CD1c-positive myeloid dendritic cell (primary cell): ENCODE measurements around the gene HERC3.

Experiments
- DNase-seq: peaks from one replicate; pipeline ENCODE4 v3.0.0-alpha.2; 2016; ENCODE audit errors: extremely low spot score

The HERC3 gene

GRCh38 chr4:88659890-88660208 lies 67.6 kb downstream of the HERC3 start:
- DNase-seq = no peak

GRCh38 chr4:88660446-88661294 lies 68.4 kb downstream of the HERC3 start:
- DNase-seq = no peak

GRCh38 chr4:88661739-88662138 lies 69.5 kb downstream of the HERC3 start:
- no peak for DNase-seq

DNA sequence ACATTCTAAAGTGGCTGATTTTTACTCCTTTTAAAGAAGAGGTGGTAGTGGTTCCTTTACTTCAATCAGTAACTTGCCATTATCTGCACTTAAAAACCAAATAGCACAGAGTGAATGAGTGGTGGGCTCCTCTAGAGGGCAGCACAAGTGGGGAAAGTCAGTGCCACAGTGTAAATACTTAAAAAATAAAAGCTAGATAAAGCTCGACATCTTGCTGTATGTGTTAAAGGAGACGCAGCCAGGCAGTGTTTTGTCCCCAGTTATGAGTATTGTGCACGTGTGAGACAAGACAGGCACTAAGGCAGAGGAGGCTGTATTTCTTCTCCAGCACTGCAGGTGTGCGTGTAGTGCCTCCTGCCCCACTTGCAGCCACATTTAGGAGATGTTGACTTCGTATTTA lies 80.7 kb downstream of the HERC3 start:
- DNase-seq = peak; percentile 3

DNA sequence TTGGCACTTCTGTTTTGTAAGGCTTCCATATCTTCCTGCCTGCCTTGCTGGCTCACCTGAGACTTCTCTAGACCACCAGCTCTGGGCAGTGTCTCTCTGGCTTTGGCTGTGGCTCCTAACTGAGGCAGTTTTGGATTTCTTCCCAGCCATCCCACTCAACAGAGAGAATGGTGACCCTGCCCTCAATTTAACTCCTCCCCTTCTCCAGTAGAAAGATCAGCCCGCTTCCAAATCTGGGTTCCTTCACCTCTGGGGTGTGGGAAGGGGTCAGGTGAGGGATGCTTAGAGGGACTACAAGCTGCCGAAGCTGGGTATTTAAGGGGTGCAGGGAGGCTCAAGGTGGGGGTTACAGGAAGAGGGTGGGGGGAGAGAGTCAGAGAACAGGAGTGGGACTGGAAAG lies 81.6 kb downstream of the HERC3 start:
- DNase-seq = no peak

DNA sequence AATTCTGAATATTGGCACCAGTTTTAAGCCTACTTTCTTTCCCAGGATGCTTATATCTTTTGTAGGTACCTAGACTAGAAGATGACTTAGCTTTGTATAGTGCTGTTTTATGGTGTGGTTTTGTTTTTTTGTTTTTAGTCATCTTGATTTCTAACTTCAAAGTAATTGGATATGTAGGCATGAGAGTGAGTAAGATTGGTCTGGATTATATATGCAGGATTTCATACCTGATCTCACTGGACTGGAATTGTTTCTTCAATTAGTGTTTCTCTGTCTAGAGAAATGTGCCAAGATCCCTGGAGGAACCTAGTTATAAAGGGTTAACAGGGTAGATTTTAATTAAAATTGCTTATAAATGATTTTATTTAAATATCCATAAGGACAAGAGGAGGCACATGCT lies 82.3 kb downstream of the HERC3 start:
- DNase-seq = no peak

DNA sequence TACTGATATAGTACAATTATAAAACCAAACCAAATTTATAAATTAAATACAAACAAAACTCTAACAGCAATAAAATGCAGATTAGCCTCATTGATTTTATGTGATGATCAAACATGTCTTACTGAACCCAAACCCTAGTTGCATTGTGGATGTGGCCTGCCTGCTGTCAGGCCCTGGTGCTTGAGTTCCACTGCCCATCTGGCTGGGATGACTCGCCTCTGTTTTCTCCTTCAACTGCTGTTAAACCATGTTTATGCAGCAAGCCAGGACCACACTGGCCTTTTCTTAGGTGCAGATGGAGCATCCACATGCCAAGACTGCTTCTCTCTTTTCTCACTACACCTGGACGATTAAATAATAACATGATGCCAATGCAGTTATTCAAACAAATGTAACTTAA lies 82.7 kb downstream of the HERC3 start:
- DNase-seq = no peak

DNA sequence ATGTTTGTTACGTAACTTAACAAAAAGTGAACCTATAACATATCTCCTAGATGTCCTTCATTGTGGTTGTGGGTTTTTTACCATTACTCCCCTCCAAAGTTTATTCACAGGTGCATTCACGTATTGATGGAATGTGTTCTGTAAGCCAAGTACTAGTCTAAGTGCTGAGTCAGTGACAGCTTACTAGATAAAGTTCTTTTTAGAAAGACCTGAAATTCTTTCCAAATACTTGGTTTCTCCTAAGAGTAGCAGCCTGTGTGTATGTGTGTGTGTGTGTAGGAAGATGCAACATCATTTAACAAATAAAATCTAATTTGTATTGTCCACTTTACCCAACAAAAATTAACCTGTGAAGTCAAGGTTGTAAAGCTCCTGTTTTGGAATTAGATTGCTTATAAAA lies 83.3 kb downstream of the HERC3 start:
- no peak for DNase-seq

- DNase-seq = no peak
These were observed 88.9 kb downstream of the HERC3 start for GRCh38 chr4:88681209-88681608.

DNA sequence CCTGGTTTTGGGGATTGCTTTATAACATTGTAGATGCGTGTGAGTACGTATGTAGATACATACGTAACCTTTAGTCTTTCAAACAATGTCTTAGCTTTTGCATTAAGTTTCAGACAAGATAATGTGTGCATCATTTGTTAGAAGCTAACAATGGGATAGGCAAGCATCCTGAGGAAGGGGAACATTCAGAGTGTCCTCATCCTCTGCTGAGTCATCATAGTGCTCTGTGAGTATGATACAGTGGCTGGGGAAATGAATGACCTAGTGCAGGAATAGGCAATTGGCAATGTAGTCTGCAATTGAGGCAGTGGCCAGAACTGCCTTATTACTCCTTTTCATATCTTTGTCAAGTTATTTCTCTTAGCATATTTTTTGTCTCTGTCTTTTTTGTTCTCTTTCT lies 98.1 kb downstream of the HERC3 start:
- DNase-seq = no peak

GRCh38 chr4:88693792-88694191 lies 101.5 kb downstream of the HERC3 start:
- DNase-seq = no peak

DNA sequence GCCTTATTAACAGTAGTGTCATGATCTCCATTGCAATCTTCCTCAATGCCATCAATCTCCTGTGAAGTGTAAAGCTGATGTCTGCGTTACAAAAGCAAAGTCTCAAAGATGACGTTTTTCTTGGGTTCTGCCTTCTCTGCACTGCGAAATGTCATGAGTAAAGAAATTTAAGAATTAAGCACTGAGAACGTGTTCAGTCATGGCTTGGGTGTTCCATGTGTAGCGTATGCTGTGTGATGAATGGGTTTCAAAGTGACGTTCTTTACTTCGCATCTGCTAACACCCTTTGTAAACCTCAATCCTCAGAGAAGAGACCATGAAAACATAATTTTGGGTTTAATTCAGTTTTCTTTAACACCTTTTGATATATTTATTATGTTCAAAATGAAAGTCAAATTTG lies 104.3 kb downstream of the HERC3 start:
- no peak for DNase-seq

- DNase-seq = no peak
These were observed 104.9 kb downstream of the HERC3 start for GRCh38 chr4:88697141-88697540.

- peak; percentile 68 for DNase-seq
These were observed 105.5 kb downstream of the HERC3 start, which contains the start of gene NAP1L5 for GRCh38 chr4:88697588-88698329. NAP1L5 (minus strand) TSS chr4:88697829; CDS start chr4:88697754, 75 bp downstream.

GRCh38 chr4:88698519-88698918 lies 106.2 kb downstream of the HERC3 start:
- DNase-seq = no peak

- DNase-seq = no peak
These were observed 110.5 kb downstream of the HERC3 start for GRCh38 chr4:88702782-88703181.

- no peak for DNase-seq
These were observed 112.9 kb downstream of the HERC3 start for GRCh38 chr4:88705223-88705622.

DNA sequence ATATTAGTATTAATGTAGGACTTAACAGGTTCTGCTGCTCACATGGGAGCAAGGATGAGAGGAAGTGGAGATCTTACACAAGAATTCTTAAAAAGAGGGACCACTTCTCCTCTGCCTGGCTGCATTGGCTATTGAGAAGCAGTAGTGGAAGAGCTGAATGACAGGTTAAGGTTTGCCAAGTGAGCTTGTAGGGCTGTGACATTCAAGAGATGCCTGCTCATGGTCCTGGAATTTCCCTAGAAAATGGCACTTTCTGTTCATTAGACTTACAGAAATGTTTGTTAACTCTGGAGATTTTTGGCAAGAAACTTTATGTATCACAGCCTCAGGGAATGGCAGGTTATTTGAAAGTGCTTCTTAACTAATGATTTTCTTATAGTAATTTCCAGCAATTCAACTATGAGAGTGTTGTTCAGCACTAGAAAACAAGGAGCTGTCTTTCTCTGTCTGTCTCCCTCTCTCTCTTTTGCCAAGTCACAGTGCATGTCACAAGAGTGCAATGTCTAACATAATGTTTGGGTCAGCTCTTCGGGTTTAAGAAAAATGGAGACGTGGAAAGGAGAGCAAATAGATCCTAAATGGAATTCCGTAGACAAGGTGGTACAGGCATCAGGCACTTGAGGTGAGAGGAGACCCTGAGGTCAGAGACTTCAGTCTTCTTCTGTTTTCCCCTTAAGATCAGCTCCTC lies 113.7 kb downstream of the HERC3 start:
- no peak for DNase-seq

DNA sequence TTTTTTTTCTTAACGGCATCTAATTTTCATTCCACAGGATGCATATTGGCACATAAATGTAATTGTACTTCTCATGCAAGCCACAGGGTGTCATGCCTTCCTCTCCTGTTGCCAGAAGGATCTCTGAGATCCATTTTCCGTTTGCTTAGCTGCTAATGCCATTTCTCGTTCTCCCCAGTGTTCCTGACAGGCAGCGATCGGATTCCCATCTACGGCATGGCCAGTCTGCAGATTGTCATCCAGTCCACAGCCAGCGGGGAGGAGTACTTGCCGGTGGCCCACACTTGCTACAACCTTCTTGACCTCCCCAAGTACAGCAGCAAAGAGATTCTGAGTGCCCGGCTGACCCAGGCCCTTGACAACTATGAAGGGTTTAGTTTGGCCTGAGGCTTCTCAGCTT lies 114.3 kb downstream of the HERC3 start:
- no peak for DNase-seq

GRCh38 chr4:88709989-88710388 lies 117.7 kb downstream of the HERC3 start:
- DNase-seq = no peak

- DNase-seq = no peak
These were observed 121.5 kb downstream of the HERC3 start for GRCh38 chr4:88713782-88714181.

- no peak for DNase-seq
These were observed 125.8 kb downstream of the HERC3 start for GRCh38 chr4:88718098-88718497.

GRCh38 chr4:88719381-88719780 lies 127.1 kb downstream of the HERC3 start:
- no peak for DNase-seq
